ENCODE measurements around the gene RPA1. TPM values are rescaled to one million over a fixed set of nuclear protein-coding genes. Genes with fewer than 3 reads are reported as not detected.

The RPA1 gene
- total RNA-seq, 1 experiment from 2014 or later = 211 TPM

DNA sequence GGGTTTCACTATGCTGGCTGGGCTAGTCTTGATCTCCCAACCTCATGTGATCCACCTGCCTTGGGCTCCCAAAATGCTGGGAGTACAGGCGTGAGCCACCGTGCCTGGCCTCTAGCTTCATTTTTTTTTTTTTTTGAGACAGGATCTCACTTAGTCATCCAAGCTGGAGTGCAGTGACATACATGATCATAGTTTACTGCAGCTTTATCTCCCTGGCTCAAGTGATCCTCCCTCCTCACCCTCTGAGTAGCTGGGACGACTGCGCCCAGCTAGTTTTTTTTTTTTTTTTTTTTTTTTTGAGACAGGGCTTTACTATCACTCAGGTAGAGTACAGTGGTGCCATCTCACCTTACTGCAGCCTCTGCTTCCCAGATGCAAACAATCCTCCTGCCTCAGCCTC lies 9.7 kb downstream of the RPA1 start:
- Histone ChIP-seq H3K4me1 (ENCODE audit: insufficient read depth, low read length, poor library complexity, severe bottlenecking) (no peaks in the 10 kb centered on the region), H3K9me3 (ENCODE audit: low read depth, low read length, poor library complexity, severe bottlenecking) (no peaks in the 10 kb centered on the region), H3K36me3 (ENCODE audit: insufficient read depth, low read length, poor library complexity, severe bottlenecking) (peaks cover 20% of the 10 kb centered on the region), H3K4me3 (ENCODE audit: low read depth, low read length, poor library complexity, severe bottlenecking) (no peak overlapping the region), H3K27me3 (replicated peaks; ENCODE audit: insufficient read depth, low read depth, low read length, poor library complexity) (no peaks in the 10 kb centered on the region), H3K27ac (ENCODE audit: low read depth, low read length, poor library complexity, severe bottlenecking) (no peak overlapping the region)
- no peak for TF ChIP-seq EZH2 (IDR thresholded peaks at IDR 0.05; ENCODE audit: borderline replicate concordance, low read depth, low read length, poor library complexity, severe bottlenecking)
- no peak for TF ChIP-seq CTCF (conservative IDR thresholded peaks at IDR 0.05; ENCODE audit: low read depth, low read length)
- POLR2A ChIA-PET (ENCODE audit: low non-redundant PET) = no interaction called here
- CTCF ChIA-PET = no interaction called here
- no TSS peak for BruUV-seq (replicated peaks)
- DNase-seq (ENCODE audit: low spot score) = no peak
- intact Hi-C loops (cut with micrococcal nuclease; ENCODE audit: unreplicated experiment) = no loop called here

GRCh38 chr17:1843947-1844346 lies 14.1 kb downstream of the RPA1 start:
- H3K4me3 ChIP-seq (ENCODE audit: low read depth, low read length, poor library complexity, severe bottlenecking) = no peak overlapping the region
- ChIA-PET POLR2A (ENCODE audit: low non-redundant PET) (no interaction called here), CTCF (no interaction called here)
- intact Hi-C loops (cut with micrococcal nuclease; ENCODE audit: unreplicated experiment) = no loop called here
- H3K27me3 ChIP-seq (replicated peaks; ENCODE audit: insufficient read depth, low read depth, low read length, poor library complexity) = no peaks in the 10 kb centered on the region
- TF ChIP-seq CTCF (conservative IDR thresholded peaks at IDR 0.05; ENCODE audit: low read depth, low read length) (no peak), EZH2 (IDR thresholded peaks at IDR 0.05; ENCODE audit: borderline replicate concordance, low read depth, low read length, poor library complexity, severe bottlenecking) (no peak)
- DNase-seq (ENCODE audit: low spot score) = no peak
- no TSS peak for BruUV-seq (replicated peaks)
- H3K9me3 ChIP-seq (ENCODE audit: low read depth, low read length, poor library complexity, severe bottlenecking) = no peaks in the 10 kb centered on the region
- no peak overlapping the region for H3K27ac ChIP-seq (ENCODE audit: low read depth, low read length, poor library complexity, severe bottlenecking)
- peaks cover 42% of the 10 kb centered on the region for H3K36me3 ChIP-seq (ENCODE audit: insufficient read depth, low read length, poor library complexity, severe bottlenecking)
- H3K4me1 ChIP-seq (ENCODE audit: insufficient read depth, low read length, poor library complexity, severe bottlenecking) = no peaks in the 10 kb centered on the region

DNA sequence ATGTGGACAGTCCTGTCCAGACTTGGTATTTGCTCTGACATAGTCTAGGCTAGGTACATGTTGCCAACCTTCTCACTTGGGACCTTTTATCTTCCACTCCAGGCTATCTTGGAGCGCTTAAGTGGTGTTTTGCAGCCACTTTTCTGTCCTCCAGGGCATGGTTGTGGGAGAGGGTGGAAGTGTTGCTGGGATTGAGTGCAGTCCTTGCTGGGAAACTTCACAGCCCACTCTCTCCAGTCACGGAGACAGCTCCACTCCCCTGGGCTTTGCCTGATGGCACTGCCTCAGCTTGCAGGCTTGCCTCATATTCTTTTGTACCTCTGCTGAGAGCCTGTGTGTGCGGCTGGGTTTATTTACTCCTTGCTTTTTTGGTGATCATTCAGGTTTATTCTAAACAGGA lies 17.4 kb downstream of the RPA1 start:
- Histone ChIP-seq H3K9me3 (ENCODE audit: low read depth, low read length, poor library complexity, severe bottlenecking) (no peaks in the 10 kb centered on the region), H3K36me3 (ENCODE audit: insufficient read depth, low read length, poor library complexity, severe bottlenecking) (peaks cover 59% of the 10 kb centered on the region), H3K27me3 (replicated peaks; ENCODE audit: insufficient read depth, low read depth, low read length, poor library complexity) (no peaks in the 10 kb centered on the region), H3K4me3 (ENCODE audit: low read depth, low read length, poor library complexity, severe bottlenecking) (no peak overlapping the region), H3K4me1 (ENCODE audit: insufficient read depth, low read length, poor library complexity, severe bottlenecking) (no peaks in the 10 kb centered on the region), H3K27ac (ENCODE audit: low read depth, low read length, poor library complexity, severe bottlenecking) (no peak overlapping the region)
- ChIA-PET CTCF (no interaction called here), POLR2A (ENCODE audit: low non-redundant PET) (no interaction called here)
- TF ChIP-seq EZH2 (IDR thresholded peaks at IDR 0.05; ENCODE audit: borderline replicate concordance, low read depth, low read length, poor library complexity, severe bottlenecking) = no peak
- no peak for TF ChIP-seq CTCF (conservative IDR thresholded peaks at IDR 0.05; ENCODE audit: low read depth, low read length)
- DNase-seq (ENCODE audit: low spot score) = no peak
- no TSS peak for BruUV-seq (replicated peaks)
- intact Hi-C loops (cut with micrococcal nuclease; ENCODE audit: unreplicated experiment) = no loop called here
